ENCODE measurements around the gene MKI67.

Gene MKI67

GRCh38 chr10:128087146-128087883, 38.9 kb downstream of the MKI67 start:
- Histone ChIP-seq H3K4me1 (ENCODE audit: control insufficient read depth, insufficient read depth, low read length) (no peaks in the 10 kb centered on the region), H3K9ac (ENCODE audit: low read depth, low read length) (no peak overlapping the region), H3K27me3 (ENCODE audit: control insufficient read depth, insufficient read depth, low read length) (peaks cover 4% of the 10 kb centered on the region), H3K4me3 (ENCODE audit: low read length) (no peak overlapping the region), H3K36me3 (ENCODE audit: insufficient read depth, low read length) (no peaks in the 10 kb centered on the region), H3K9me3 (replicated peaks; ENCODE audit: low read length) (no peaks in the 10 kb centered on the region), H3K4me2 (ENCODE audit: low read length) (no peak overlapping the region)

GRCh38 chr10:128086003-128086863, 40.0 kb downstream of the MKI67 start:
- H3K4me1 ChIP-seq (ENCODE audit: control insufficient read depth, insufficient read depth, low read length): no peaks in the 10 kb centered on the region
- H3K4me3 ChIP-seq (ENCODE audit: low read length): no peak overlapping the region
- H3K4me2 ChIP-seq (ENCODE audit: low read length): no peak overlapping the region
- H3K9me3 ChIP-seq (replicated peaks; ENCODE audit: low read length): no peaks in the 10 kb centered on the region
- H3K36me3 ChIP-seq (ENCODE audit: insufficient read depth, low read length): no peaks in the 10 kb centered on the region
- H3K27me3 ChIP-seq (ENCODE audit: control insufficient read depth, insufficient read depth, low read length): peaks cover 4% of the 10 kb centered on the region
- H3K9ac ChIP-seq (ENCODE audit: low read depth, low read length): no peak overlapping the region

GRCh38 chr10:128084991-128085390, 41.2 kb downstream of the MKI67 start:
- Histone ChIP-seq H3K9me3 (replicated peaks; ENCODE audit: low read length) (no peaks in the 10 kb centered on the region), H3K4me1 (ENCODE audit: control insufficient read depth, insufficient read depth, low read length) (no peaks in the 10 kb centered on the region), H3K9ac (ENCODE audit: low read depth, low read length) (no peak overlapping the region), H3K36me3 (ENCODE audit: insufficient read depth, low read length) (peaks cover 6% of the 10 kb centered on the region), H3K4me2 (ENCODE audit: low read length) (no peak overlapping the region), H3K27me3 (ENCODE audit: control insufficient read depth, insufficient read depth, low read length) (peaks cover 4% of the 10 kb centered on the region), H3K4me3 (ENCODE audit: low read length) (no peak overlapping the region)

GRCh38 chr10:128084364-128084763, 41.9 kb downstream of the MKI67 start:
- Histone ChIP-seq H3K36me3 (ENCODE audit: insufficient read depth, low read length) (peaks cover 6% of the 10 kb centered on the region), H3K9ac (ENCODE audit: low read depth, low read length) (no peak overlapping the region), H3K4me3 (ENCODE audit: low read length) (no peak overlapping the region), H3K4me1 (ENCODE audit: control insufficient read depth, insufficient read depth, low read length) (no peaks in the 10 kb centered on the region), H3K9me3 (replicated peaks; ENCODE audit: low read length) (no peaks in the 10 kb centered on the region), H3K4me2 (ENCODE audit: low read length) (no peak overlapping the region), H3K27me3 (ENCODE audit: control insufficient read depth, insufficient read depth, low read length) (no peaks in the 10 kb centered on the region)

- Histone ChIP-seq H3K9me3 (replicated peaks; ENCODE audit: low read length) (no peaks in the 10 kb centered on the region), H3K4me2 (ENCODE audit: low read length) (no peak overlapping the region), H3K9ac (ENCODE audit: low read depth, low read length) (no peak overlapping the region), H3K4me1 (ENCODE audit: control insufficient read depth, insufficient read depth, low read length) (no peaks in the 10 kb centered on the region), H3K4me3 (ENCODE audit: low read length) (no peak overlapping the region), H3K36me3 (ENCODE audit: insufficient read depth, low read length) (peaks cover 6% of the 10 kb centered on the region), H3K27me3 (ENCODE audit: control insufficient read depth, insufficient read depth, low read length) (no peaks in the 10 kb centered on the region)
Measured at GRCh38 chr10:128083191-128083895, 42.9 kb downstream of the MKI67 start.

GRCh38 chr10:128081720-128082119, 44.5 kb downstream of the MKI67 start:
- H3K9ac ChIP-seq (ENCODE audit: low read depth, low read length): no peak overlapping the region
- H3K4me3 ChIP-seq (ENCODE audit: low read length): no peak overlapping the region
- no peak overlapping the region for H3K4me2 ChIP-seq (ENCODE audit: low read length)
- no peaks in the 10 kb centered on the region for H3K4me1 ChIP-seq (ENCODE audit: control insufficient read depth, insufficient read depth, low read length)
- no peaks in the 10 kb centered on the region for H3K27me3 ChIP-seq (ENCODE audit: control insufficient read depth, insufficient read depth, low read length)
- peaks cover 6% of the 10 kb centered on the region for H3K36me3 ChIP-seq (ENCODE audit: insufficient read depth, low read length)
- H3K9me3 ChIP-seq (replicated peaks; ENCODE audit: low read length): no peaks in the 10 kb centered on the region

GRCh38 chr10:128081222-128081621, 45.0 kb downstream of the MKI67 start:
- Histone ChIP-seq H3K4me3 (ENCODE audit: low read length) (no peak overlapping the region), H3K9me3 (replicated peaks; ENCODE audit: low read length) (no peaks in the 10 kb centered on the region), H3K4me1 (ENCODE audit: control insufficient read depth, insufficient read depth, low read length) (no peaks in the 10 kb centered on the region), H3K36me3 (ENCODE audit: insufficient read depth, low read length) (peaks cover 6% of the 10 kb centered on the region), H3K4me2 (ENCODE audit: low read length) (no peak overlapping the region), H3K27me3 (ENCODE audit: control insufficient read depth, insufficient read depth, low read length) (no peaks in the 10 kb centered on the region), H3K9ac (ENCODE audit: low read depth, low read length) (no peak overlapping the region)

GRCh38 chr10:128080641-128081040, 45.6 kb downstream of the MKI67 start:
- no peak overlapping the region for H3K4me3 ChIP-seq (ENCODE audit: low read length)
- no peak overlapping the region for H3K4me2 ChIP-seq (ENCODE audit: low read length)
- H3K4me1 ChIP-seq (ENCODE audit: control insufficient read depth, insufficient read depth, low read length): no peaks in the 10 kb centered on the region
- peaks cover 6% of the 10 kb centered on the region for H3K36me3 ChIP-seq (ENCODE audit: insufficient read depth, low read length)
- no peaks in the 10 kb centered on the region for H3K9me3 ChIP-seq (replicated peaks; ENCODE audit: low read length)
- H3K27me3 ChIP-seq (ENCODE audit: control insufficient read depth, insufficient read depth, low read length): no peaks in the 10 kb centered on the region
- H3K9ac ChIP-seq (ENCODE audit: low read depth, low read length): no peak overlapping the region

- H3K4me3 ChIP-seq (ENCODE audit: low read length): no peak overlapping the region
- H3K9ac ChIP-seq (ENCODE audit: low read depth, low read length): no peak overlapping the region
- H3K36me3 ChIP-seq (ENCODE audit: insufficient read depth, low read length): peaks cover 6% of the 10 kb centered on the region
- no peaks in the 10 kb centered on the region for H3K27me3 ChIP-seq (ENCODE audit: control insufficient read depth, insufficient read depth, low read length)
- H3K4me1 ChIP-seq (ENCODE audit: control insufficient read depth, insufficient read depth, low read length): no peaks in the 10 kb centered on the region
- no peaks in the 10 kb centered on the region for H3K9me3 ChIP-seq (replicated peaks; ENCODE audit: low read length)
- no peak overlapping the region for H3K4me2 ChIP-seq (ENCODE audit: low read length)
Measured at GRCh38 chr10:128080231-128080630, 46.0 kb downstream of the MKI67 start.

- no peaks in the 10 kb centered on the region for H3K4me1 ChIP-seq (ENCODE audit: control insufficient read depth, insufficient read depth, low read length)
- no peak overlapping the region for H3K4me2 ChIP-seq (ENCODE audit: low read length)
- peaks cover 6% of the 10 kb centered on the region for H3K36me3 ChIP-seq (ENCODE audit: insufficient read depth, low read length)
- no peak overlapping the region for H3K4me3 ChIP-seq (ENCODE audit: low read length)
- no peak overlapping the region for H3K9ac ChIP-seq (ENCODE audit: low read depth, low read length)
- H3K27me3 ChIP-seq (ENCODE audit: control insufficient read depth, insufficient read depth, low read length): no peaks in the 10 kb centered on the region
- H3K9me3 ChIP-seq (replicated peaks; ENCODE audit: low read length): no peaks in the 10 kb centered on the region
Measured at GRCh38 chr10:128078136-128078969, 47.9 kb downstream of the MKI67 start.

All from skeletal muscle satellite cell (primary cell).